Activated CD4-positive, alpha-beta T cell treated with anti-CD3 and anti-CD28 coated beads for 24 hours (primary cell): ENCODE data around the gene CEP72.

Experiments
- DNase-seq, 2 donors: peaks; one replicate each; pipeline ENCODE4 v3.0.0-alpha.2; 2020; ENCODE audit warnings: low read depth in 2 of 2

CEP72 gene

DNA sequence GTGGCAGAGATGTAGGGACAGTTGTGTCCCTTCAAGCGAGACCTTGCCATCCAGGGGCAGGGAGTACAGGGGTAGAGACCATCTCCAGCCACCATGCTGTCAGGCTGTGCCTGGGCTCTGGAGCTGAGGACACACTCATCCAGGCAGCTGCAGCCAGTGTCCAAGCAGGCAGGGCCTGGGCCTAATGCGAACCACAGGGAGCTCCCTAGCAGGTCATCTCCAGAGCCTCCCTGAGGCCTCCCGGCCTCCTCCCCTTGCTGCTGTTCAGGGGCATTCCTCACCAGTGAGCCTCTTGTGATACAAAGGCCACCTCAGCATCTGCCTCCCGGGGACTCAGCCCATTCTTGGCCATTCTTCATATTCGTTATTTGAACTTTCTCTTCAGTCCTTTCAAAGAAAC, 46.0 kb downstream of the CEP72 start:
- DNase-seq: no peak

DNA sequence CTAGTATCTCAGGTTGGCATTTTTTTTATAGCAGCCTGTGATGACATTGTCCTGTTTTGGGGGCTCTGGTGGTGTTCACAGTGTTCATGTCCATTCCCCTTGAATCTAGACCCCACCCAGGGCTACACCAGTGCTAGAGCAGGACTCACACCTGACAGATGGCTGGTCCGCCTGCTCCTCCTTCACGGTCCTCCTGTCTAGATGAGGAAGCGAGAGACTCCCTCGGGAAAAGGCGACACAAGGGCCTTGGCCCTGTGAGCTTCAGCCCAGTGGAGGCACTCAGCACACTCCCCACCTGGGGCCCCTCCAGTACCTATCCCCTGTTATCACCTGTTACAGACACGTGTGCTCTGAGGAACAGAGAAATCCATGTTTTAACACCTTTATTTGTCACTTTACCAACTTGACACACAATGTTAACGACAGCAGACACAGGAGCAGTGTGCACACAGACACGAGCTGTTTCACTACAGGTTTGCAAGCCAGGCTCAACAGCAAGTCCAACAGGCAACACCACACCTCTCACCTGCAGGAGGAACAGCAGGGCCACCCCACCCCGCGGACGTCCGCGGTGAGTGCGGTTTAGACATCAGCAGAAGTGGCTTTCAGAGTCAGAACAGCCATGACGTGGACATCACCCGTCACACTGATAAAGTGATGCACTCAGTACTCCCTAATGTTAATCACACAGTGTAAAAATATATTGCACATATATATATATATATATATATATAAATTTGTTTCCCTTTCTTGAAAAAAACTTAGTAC, 47.5 kb downstream of the CEP72 start:
- no peak for DNase-seq

DNA sequence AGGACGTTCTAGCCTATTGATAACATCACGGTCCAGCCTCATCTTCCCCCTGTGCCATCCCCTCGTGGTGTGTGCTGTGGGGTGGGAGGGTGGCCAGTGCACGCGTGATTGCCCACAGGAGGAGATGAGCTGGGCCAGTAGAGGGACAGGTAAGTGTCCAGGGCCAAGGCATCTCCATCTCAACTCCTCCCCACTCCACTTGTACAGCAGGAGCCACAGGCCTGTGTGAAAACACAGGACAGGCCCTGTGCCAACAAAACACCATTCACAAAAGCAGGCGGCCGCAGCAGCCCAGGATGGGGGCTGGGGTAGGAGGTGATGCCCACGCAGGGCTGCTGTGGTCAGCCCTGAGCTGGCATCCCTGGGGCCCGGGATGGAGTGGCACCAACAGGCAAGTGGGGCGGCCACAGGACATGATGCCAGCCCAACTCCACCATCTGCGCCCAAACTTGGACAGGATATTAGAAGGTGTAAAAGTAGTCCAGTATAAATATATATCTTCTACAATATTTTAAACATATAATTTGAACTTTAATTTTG, 48.4 kb downstream of the CEP72 start:
- no peak for DNase-seq

DNA sequence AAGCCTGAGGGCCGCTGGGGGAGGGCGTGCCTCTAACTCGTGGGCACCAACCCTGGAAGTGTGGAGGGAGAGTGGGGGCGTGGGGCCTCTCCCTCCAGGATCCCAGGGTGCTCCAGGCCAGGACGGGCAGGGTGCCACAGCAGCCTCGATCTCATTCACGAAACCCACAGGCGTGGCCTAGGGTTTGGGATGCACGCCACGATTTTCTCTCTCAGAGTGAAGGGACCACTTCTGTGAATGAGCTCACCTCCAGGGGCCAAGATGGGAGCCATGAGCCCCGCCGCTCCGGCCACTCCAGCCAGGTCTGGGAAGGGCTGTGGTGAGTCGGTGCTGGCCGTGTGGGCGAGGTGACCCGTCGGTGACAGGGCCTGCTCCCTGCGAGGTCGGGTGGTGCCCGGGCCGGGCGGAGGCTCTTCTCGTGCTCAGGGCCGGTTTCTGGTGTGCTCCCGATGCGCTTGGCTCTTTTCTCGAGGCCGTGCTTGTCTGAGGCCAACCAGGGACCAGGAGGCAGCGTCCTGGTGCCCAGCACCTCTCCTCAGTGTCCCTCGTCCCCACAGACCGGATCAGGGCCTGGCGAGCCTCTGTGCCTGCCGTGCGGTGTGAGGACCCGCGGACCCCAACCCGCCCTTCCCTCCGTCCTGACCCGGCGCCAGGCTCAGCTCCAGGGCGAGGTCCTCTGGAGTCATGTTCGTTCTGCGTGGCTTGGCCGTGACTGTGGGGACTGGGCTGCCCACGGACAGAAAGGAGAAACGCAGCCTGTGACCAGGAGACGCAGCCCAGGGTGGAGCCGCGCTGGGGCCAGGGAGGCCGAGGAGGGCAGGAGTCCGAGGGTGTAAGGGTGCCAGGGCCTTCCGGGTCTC, 50.0 kb downstream of the CEP72 start:
- DNase-seq: no peak

DNA sequence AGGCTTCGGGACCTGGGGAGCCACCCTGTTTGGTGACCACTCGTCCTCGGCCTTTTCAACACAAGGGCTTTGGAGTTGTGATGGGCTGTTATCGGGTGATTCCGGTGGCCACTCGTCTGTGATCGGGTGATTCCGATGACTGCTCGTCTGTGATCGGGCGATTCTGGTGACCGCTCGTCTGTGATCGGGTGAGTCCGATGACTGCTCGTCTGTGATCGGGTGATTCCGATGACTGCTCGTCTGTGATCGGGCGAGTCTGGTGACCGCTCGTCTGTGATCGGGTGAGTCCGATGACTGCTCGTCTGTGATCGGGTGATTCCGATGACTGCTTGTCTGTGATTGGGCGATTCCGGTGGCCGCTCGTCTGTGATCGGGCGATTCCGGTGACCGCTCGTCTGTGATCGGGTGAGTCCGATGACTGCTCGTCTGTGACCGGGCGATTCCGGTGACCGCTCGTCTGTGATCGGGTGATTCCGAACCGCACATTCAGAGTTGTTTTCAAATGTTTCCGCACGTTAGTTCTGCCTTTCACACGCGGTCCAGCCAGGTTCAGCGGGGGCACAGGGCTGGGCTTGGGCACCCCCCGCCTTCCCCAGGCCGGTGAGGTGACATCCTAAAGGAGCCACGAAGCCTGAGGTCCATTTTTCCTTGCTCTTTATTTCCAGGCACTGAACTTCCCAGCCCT, 50.8 kb downstream of the CEP72 start:
- no peak for DNase-seq

DNA sequence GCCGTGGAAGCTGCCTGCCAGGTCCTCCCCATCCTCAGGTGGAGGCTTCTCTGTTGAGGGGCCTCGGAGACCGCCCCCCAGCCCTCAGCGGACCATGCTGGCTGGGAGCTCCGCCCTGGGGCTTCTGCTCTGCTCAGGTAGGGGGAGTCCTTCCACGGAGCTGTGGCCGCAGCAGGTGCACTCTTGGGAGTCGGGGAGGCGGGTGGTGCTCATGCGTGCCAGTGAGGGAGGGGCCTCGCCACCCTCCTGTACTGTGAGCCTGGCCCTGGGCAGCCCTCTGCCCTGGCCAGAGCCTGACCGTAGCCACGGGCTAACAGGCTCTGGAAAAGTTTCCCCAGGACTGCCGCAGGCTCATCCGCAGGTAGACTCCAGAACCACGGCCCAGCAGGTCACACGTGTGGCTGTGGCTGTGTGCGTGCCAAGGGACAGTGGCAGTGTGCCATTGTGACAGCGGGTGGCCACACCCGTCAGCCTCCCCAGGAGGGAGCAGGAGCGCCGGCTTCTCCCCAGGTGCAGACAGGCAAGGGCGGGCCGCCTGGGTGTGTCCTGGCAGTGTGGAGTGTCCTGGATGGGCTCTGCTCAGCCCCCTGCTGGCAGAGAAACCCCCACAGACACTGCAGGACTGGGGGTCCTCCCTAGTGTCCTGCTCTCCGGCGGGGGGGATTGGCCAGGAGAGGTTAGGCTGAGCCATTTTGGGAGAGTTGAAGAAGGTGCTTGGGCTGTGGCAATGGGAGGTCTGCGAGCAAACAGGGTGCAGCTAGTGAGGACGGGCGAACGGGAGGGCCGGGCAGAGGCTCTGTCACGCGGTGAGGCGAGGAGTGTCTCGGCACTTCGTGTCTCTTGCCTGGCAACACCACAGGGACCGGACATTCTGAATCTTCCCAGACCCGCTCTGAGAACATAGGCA, 51.5 kb downstream of the CEP72 start:
- no peak for DNase-seq

DNA sequence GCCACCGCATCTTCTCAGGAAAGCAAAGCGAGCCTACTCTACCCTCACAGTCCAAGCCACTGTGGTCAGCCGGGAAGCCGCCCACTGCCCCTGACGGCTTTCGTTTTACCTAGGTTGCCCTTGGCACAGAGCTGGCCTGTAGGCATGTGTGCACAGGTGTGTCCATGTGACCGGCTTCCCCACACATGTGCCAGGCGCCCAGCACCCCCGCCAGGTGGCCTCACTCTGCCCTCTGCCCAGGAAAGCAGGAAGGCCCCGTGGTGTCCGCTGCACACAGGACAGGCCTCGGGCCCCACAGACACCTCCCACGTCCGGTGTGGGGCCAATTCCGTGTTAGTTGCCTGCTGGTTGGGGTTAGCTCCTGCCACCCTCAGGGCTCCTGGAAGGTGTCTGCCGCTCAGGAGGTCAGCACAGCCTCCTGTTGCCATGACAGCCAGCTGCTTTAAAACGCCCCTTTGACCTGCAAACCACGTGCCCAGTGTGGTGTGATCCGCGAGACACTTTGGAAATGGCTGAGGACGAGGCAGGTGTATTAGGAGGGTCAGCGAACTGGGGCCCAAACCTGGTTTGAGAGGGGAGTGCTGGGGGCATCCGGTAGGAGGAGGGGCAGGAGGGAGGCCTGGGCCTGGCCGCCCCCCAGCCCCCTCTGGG, 52.3 kb downstream of the CEP72 start:
- DNase-seq: no peak

DNA sequence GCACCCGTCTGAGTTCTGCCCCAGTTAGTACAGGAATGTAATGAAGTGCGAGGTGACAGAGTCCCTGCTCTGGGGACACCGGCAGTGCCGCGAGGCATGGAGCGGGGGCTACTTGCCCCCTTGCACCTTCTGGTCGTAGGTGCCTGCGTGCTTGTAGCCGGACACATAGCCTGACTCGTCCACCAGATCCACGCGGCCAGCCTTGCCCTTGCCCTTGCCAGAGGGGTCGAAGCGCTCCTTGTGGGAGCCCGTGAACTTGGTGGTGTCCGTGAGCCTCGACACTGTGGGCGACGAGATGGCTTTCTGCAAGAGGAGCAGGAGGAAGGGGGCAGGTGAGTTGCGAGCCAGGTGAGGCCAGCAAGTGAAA, 52.8 kb downstream of the CEP72 start:
- no peak for DNase-seq

DNA sequence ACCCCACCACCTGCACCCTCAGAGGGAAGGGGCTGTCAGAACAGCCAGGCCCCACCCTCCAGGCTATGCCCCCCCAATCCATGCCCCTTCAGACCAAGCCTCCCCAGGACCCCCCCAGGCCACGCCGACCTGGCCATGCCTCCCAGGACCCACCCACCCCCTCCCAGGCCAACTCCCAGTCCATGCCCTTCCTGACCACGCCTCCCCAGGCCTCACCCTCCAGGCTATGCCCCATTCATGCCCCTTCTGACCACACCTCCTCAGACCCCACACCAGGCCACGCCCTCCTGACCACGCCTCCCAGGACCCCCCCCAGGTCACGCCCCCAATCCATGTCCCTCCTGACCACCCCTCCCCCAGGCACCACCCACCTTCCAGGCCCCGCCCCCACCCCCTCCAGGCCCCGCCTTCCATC, 53.4 kb downstream of the CEP72 start:
- DNase-seq: no peak

DNA sequence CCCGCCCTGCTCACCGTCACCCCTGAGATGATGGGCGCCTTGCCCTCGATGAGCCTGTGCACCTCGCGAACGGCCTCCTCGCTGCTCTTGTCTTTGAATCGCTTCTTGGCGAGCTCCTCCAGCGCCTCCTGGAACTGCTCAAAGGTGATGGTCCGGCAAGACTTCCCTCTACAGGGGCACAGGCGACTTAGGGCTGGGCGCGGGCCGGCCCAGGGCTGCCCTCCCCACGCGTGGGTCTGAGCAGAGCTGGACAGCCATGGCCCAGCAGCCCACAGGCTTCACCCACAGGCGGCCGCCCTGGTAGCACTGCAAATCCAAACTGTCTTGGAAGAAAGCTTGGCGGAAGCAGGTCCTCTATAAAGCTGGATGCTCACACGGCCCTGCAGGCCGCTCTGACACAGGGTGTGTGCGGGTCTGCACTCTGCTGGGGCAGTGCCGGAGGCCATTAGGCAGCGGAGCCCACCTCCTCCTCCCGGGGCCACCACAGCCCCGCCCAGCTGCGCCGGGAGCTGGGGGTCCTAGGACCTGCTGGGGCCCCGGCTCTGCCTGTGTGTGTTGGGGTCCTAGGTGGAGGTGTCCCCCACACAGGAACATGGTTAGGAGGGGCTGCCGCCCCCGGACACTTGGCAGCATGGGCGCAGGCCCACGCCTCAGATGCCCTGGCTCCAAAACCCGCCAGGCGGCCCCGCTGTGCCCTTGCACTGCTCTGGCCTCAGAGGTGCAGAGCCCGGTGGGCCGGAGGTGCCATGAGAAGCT, 54.0 kb downstream of the CEP72 start:
- no peak for DNase-seq

DNA sequence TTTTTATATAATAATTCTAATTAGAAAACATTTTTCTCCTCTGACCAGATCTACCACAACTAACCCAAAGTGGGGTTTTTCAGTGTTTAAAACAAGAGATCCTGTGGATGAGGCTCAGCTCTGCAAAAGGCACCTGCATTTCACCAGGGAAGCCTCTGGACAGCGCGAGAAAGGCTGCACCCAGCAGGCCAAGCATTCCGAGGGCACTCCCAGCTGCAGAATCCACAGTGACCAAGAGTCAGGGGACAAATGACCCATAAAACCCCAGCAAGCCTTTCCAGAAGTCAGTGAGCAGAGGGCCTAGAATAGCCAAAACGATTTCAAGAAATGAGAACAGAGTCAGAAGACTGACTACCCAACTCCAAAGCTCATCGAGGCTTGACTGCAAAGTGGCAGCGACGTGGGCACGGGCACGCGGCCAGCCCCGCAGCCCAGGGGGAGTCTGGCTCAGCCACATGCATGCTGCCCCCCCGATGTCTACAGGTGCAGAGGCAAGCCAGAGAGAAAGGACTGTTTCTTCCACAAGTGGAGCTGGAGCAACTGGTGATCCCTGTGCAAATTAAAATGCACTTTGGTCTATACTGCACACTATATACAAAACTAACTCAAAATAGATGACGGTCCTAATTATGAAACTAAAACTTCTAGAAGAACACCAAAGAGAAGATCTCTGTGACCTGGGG, 54.8 kb downstream of the CEP72 start:
- no peak for DNase-seq

DNA sequence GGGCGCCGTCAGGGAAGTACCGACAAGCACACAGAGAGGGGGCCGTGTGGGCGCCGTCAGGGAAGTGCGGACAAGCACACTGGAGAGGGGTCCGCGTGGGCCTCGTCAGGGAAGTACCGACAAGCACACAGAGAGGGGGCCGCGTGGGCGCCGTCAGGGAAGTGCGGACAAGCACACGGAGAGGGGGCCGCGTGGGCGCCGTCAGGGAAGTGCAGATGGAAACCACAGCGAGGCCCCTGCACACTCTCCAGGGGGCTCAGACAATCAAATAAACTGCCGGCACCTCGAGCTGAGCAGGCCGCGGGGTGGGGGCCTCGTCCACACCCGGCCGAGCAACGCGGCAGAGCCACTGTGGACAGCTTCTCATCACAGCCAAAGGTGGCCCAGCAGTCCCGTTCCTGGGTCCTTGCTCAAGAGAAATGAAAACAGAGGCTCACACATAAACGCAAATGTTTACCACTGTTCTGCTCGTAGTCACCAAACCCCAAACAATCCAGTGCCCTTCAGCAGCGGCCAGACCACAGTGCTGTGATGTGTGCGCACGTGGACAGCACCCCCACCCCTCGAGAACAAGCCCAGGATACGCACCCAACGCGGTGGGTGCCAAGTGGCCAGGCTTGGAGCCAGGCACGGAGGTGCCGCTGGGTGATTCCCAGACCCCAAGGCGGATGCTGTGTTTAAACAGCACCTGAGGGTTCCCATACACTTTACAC, 56.3 kb downstream of the CEP72 start:
- DNase-seq: no peak

DNA sequence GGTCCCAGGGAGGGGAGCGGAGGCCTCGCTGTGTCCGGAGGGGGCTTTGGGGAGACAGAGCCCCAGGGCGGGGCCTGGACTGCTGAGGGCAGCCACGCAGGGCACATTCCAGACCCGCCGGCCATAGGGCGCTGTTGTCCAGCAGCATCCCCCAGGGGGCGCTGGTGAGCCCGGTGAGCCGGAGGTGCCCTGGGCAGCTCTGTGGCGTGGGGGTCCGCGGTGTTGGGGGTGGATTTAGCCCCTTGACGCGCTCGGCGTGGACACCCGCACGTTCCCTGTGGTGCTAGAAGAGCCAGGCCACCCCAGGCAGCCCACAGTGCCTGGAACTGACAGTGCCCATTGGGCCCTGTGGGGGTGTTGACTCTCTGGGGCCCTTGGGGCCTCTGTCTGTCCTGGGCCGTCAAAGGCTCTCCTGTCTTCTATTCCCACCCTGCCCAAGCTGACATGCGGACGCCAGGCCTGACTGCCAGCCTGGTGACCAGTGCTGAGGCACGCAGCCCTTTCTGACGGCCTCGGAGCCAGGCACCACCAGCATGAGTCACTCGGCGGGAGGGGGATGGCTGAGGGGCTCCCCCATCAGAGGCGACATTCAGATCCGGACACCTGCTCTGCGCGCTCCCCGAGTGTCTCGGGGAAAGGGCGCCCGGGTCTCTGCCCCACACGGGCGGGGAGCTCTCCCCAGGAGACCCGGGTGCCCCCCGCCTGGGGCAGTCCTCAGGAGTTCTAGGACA, 57.1 kb downstream of the CEP72 start:
- peak; percentile 29 to 35 for DNase-seq

DNA sequence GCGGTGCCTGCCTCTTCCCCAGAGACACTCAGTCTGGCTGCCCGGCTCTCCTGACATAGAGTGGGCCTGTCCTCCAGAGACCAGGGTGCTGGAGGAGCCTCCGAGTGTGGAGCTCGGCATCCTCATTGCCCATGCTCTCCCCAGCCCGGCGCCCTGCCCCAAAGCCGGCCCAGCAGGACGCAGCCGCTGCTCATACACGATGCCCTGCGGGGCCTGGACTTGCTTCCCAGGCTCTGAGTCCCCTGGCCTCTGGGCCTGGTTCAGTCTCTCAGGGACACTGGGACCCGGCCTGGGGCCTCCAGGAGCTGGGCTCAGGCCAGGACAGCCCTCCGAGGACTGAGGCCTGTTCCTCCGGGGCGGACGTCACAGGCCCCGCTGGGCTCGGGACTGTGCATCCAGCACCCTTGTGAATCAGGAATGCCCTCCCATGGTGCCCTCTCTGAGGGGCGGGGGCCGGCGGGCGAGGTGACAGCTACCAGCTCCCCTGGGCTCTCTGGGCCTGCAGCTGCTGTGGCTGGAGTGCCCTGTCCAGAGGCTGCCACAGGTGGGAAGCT, 57.8 kb downstream of the CEP72 start:
- no peak for DNase-seq

DNA sequence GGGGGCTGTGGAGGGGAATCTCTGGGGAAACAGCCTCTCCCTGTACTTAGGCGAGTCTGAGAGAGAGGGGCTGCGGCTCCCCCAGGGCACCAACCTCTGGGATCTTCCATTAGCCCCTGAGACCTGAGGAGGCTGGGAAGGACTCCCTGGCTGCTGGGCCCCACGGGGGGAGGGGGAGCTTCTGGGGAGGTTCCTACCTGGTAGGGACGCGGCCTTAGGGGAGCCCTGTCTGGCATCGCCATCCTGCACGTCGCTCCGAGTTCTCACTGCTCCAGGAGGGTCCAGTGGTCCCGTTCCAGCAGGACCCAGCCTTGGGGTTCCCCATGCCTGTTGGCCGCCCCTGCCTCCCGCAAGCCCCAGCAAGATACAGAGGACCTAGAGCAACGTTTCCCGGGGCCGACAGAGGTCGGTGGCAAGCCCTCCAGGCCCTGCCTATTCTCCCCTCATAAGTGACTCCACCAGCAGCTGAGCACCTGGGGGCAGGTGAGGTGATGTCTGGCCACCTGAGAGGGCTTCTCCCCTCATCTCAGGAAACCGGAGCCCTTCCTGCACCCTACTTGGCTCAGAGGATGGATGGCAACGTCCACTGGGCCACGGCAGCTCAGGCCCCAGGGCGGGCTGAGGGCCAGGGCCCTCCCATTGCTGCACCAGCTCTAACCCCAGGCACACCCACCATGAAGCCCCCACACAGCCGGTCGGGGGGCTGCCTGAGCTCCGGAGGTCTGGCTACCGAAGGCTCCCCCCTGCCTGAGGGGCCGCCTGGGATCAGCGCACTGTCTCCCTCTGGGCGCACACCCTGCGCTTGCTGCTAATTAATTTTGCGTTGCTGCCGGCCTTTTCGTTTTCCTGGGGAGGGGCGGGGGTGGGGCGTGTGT, 58.5 kb downstream of the CEP72 start:
- no peak for DNase-seq

DNA sequence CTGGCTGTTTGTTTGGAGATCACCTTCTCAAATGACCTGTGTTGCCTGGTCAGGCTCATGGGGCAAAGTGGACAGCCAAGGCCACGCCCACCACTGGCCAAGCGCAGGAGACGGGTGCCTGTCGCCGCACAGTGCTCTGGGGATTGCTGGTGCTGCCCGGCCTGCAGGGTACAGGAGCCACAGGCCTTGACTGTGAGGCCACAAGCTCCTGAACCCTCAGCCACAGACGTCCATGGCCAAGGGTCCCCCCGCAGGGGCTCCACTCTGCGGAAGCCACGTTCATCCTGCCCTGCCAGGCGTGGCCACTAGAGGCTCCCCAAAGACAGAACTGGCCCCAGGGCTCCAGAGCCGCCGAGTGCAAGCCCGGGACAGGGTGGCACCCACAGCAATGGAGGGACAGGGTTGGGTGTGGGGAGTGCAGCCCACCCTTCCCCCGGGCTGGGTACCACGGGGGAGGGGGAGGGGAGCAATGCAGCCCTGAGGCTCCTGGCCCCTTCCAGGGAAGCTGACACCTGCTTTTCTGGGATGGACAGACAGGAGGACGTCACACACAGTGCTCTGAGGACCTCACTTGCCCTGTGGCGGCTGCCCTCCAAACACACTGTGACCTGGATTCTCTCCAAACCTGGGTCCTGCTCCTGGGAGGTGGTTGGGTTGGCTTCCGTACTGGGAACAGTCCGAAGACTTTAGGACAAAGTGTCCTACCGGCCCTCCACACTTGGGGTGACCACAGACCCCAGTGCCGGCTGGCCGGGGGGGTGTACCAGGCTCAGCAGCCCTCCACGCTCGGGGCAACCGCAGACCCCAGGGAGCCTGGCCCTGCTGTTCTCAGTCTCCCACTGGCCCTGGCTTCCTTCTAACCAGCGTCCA, 59.6 kb downstream of the CEP72 start:
- DNase-seq: peak; percentile 46 to 62
